ENCODE measurements around the gene B3GAT1.

Gene B3GAT1

GRCh38 chr11:134409552-134410429 is 2.3 kb downstream of the B3GAT1 start:
- no peak for DNase-seq (ENCODE audit: low read depth in 2 of 2)

DNA sequence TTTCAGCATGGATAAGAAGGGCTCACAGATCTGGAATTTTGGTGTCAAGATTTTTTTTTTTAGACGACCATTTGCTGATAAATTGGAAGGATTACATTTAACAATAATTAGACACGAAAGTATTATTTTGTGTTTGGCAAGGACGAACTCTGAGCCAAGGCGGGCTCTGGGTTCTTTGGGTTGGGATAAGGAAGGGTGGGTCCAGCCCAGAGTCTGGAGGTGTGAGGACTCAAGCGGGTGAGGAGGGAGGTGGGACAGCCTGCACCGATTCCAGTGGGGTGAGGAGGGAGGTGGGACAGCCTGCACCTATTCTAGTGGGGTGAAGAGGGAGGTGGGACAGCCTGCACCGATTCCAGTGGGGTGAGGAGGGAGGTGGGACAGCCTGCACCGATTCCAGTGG is 4.1 kb downstream of the B3GAT1 start:
- no peak for DNase-seq (ENCODE audit: low read depth in 2 of 2)

DNA sequence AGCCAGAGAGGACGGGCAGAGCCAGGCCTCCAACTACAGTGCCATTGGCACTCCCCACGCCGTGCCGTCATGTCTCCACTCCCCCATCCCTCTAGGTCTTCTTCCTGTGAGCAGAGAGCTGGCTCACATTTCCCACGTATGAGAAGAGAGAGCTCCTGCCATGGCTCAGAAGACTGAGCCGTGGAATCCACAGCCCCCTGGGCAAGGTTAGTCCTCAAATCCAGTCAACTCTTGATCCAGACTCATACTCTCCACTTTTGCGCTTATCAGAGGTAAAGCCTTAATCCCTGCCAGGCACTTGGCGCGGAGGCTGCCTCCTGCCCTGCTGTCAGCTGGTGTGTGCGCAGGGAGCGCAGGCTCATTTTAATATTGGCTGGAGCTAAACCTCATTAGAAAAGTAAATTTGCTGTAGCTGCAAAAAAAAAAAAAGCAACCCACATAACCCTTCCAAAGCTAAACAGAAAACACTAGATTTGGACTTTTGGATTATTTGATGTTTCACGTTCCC is 4.7 kb downstream of the B3GAT1 start:
- DNase-seq (ENCODE audit: low read depth in 2 of 2): no peak

DNA sequence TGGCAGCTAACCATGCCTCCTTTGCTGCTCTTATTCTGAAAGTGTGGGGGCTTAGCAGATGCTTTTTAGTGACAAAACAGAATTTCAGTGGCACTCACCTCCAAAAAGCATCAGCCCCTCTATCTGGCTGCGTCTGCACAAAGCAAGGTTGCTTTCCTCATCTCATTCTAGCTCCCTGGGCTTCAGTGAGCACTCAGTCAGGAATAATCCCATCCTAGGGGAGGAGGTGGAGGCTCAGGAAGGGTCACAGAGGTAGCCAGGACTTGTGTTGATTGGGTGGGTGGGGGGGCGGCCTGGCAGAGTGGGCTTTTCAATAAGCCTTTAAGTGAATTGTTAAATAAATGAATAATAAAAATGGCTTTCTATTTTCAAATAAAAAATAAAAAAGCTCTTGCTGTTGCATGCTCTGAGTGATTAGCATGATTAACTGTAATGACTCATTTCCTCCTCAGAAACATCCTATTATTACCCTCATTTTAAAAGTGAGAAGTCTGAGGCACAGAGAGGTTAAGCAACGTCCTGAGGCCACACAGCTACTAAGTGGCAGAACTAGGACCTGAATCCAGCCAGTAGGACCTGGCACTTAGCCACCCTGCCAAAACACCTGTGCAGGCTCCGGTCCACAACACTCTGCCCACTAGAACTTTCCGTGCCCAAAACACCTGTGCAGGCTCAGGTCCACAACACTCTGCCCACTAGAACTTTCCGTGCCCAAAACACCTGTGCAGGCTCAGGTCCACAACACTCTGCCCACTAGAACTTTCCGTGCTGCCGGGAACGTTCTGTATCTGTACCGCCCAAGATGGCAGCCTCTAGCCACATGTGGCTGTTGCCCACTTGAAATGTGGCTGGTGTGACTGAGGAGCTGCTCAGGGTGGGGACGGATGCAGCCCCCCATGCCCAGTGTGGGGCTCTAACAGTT is 5.5 kb downstream of the B3GAT1 start:
- DNase-seq (ENCODE audit: low read depth in 2 of 2): no peak

DNA sequence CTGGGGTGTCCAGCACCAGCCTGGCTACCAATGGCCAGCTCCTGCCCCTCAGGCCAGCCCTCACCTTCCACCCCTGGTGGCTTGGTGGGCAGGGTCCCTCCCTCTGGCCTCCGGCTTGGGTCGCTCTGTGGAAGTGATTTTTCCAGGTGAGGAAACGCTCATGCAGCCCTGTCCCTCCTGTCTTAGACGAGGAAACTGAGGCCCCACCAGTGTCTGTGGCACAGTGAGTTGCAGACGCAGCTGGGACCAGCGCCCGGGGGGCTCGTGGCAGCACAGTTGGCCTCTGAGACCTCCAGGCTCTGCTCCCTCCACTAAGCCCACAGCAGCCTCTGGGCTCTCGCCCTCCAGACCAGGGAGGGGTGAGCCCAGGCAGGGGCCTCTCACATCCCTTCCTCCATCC is 6.2 kb downstream of the B3GAT1 start:
- no peak for DNase-seq (ENCODE audit: low read depth in 2 of 2)

DNA sequence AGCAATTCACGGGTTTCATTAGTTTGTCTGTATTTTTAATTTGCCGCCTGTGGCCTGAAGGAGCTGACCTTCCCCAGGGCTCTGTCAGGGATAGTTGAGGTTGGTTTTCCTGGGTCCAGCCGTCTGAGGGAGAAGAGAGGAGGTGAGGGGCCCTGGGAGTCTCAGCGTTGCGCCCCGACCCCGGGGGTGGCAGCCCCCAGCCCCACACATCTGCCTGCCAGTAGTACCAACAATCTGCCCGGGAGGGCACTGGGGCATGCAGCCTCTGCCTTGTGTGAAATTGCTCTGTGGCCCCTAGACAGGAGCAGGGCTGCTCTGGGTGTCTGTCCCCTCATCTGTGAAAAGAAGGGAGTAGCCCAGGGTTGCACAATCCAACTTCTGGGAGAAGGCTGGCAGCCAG is 6.6 kb downstream of the B3GAT1 start:
- DNase-seq (ENCODE audit: low read depth in 2 of 2): no peak

GRCh38 chr11:134404575-134405341 is 7.3 kb downstream of the B3GAT1 start:
- DNase-seq (ENCODE audit: low read depth in 2 of 2): no peak

DNA sequence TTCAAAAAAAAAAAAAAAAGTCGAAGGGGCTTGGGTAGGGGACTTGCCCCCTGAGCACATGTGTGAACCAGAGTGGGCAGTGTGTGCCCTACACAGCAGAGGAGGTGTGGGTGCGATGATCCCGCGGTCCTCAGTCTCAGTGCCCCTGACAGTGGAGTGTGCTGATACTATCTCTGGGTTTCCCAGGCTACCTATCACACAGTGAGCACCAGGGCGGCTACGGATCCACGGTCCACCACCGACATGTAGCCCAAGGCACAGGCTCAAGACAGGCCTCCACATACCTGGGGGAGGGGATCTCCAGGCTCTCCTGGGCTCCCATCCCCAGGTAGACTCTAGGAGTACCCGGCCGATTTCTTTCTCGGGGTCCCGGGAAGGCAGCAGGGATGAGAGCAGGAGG is 9.1 kb downstream of the B3GAT1 start:
- no peak for DNase-seq (ENCODE audit: low read depth in 2 of 2)

GRCh38 chr11:134401825-134402809 is 9.9 kb downstream of the B3GAT1 start:
- DNase-seq (ENCODE audit: low read depth in 2 of 2): no peak

DNA sequence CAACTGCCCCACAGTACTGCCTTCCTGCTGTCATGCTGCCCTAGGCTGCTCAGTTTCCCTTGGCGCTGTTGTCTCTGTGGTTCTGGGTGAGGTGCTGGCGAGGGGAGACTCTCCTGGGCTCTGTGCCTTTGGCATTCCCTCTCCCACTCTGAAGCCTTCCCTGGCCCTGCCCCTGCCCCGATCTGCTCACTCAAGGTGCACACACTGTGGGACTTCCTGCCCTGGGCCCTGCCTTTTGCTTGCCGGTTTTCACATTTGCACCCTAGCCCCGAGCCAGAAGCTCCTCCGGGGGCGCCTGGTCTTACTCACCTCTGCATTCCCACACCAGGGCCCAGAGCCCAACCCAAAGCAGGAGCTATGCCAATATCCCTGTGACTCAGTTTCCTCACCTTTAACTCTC is 12.0 kb downstream of the B3GAT1 start:
- no peak for DNase-seq (ENCODE audit: low read depth in 2 of 2)

DNA sequence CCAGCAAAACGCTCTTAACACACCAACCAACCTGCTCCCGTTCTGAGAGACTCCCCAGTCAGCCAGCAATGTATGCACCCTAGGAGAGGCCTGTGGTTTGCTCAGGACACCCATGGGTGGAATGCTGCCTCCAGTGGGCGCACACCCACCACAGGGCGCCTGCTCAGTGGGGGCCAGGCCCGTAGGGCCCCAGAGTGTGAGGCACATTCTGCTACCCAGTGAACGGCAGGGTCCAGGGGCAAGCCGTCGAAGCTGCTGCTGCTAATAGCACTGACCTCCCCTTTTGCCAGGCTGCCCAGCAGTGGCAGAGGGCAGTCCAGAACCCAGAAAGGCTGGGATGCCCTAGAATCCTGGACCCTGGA is 12.8 kb downstream of the B3GAT1 start:
- no peak for DNase-seq (ENCODE audit: low read depth in 2 of 2)

DNA sequence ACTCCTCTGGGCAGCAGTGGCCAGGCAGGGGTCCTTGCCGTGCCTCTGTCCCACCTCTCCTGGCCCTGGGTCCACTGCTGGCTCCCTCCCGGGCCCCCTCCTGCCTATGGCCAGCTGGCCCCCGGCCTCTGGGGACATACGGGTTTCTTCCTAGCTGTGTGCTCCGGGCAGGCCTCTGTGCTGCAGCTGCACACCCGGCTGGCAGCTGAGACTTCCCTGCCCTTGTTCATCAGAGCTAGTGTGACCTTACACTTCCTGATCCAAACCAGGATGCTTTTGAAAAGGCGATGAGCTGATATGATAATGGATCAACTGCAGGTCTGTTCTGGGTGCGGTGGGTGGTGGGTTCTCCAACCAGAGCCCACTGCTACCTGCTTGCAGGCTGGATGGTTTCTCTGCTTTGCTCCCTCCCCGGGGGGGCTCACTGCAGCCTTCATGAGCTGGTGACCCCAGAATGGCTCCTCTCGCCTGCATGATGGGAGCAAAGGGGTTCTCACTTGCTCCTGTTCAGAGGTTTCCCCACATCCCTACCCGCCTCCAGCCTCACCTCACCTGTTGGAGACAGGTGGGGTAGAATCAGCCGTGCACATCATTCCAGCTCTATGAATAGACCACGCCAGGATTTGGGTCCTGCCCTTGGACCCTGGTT is 13.3 kb downstream of the B3GAT1 start:
- no peak for DNase-seq (ENCODE audit: low read depth in 2 of 2)

GRCh38 chr11:134398079-134398444 is 14.0 kb downstream of the B3GAT1 start:
- no peak for DNase-seq (ENCODE audit: low read depth in 2 of 2)

DNA sequence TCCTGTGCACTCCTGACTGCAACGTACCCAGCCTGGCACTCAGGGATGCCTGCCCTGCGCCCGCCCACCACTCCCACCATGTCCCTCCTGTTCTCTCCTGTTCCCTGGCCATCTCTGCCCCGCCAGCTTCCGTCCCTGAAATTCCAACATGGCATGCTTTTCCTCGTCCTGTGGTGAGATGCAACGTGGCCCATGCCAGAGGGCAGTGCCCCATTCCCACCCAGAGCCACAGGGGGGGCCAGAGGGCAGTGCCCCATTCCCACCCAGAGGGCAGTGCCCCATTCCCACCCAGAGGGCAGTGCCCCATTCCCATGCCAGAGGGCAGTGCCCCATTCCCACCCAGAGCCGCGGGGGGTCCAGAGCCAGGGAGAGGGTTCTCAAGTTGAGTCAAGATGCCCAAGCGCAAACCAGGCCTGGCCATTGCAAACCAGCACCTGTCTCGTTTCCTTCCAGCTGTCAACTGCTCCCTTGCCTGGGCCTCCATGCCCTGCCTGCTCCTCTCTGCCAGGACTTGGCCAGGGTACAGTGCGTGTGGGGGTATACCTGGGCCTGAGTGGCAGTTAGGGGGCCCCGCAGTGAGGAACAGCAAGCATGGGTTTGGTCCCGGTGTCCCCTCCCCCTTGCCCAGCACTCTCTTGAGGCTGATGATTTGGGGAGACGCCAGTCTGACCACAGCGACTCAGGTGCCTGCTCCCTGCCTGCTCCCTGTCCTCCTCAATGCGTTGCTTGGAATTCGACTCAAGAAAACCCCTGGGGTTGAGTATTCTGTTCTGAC is 14.6 kb downstream of the B3GAT1 start:
- DNase-seq (ENCODE audit: low read depth in 2 of 2): no peak

DNA sequence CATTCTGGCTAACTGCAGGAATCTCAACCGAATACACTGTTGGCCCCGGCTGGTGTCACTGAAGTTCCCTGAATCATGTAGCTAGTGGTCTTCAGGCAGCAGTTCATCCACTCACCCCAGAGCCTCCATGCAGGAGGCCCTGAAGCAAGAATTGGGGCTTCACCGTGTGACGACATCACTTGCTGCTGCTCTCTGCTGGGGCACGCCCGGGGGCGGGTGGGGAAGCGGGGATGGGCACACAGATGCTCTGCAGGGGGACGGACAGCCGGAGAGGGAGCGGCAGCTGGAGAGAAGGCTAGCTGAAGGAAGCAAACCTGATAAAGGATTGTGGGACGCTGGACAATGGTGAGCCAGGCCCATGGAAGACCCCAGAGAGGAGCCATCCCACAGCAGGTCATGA is 17.0 kb downstream of the B3GAT1 start:
- no peak for DNase-seq (ENCODE audit: low read depth in 2 of 2)

- no peak for DNase-seq (ENCODE audit: low read depth in 2 of 2)
These were observed 17.7 kb downstream of the B3GAT1 start for GRCh38 chr11:134394311-134394710.

DNA sequence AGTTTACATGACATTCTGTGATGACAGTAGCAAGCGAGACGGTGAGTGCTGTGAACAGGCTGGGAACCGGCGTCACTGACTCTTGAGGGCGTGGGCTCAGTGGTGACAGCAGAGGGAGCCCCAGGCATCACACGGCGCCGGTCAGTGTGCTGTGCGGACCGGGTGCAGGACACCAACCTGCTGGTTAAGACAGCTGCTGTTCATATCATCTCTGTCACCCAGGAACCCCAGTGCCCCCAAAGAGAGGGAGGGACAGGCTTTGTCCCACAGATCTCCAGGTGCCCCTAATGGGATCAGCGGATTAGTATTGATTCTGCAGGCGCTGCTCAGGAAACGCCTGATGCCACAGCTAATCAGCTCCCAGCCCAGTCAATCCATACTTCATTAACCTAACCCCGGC is 18.4 kb downstream of the B3GAT1 start:
- no peak for DNase-seq (ENCODE audit: low read depth in 2 of 2)

DNA sequence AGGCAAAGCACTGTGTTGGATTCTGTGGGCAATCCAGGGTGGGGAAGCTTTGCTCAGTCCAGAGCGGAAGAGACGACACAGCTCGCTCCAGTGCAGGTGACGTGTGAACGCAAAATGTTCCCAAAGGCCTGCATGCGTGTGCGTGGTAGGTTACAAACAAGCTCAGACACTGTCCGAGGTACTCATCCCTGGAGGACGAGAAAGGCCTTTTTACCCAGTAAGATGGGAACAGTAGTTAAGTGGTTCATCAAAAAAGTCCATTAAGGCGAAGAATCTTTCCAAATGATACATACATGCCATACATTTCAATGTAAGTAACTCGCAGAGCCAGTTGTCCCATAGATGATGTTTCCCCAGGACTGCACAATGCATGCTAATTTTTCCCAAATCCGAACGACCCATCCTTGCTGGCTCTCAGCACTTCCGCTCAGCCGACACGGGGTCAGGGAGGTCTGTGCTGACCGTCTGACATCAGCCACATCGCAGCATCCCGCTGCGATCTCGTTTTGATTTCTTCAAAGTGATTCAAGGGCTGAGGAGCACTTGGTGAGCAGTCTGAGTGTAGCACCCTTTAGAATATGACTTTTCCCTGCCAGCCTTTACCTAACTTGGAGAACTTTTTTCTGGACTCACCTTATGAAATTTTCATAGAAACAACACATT is 19.0 kb downstream of the B3GAT1 start:
- no peak for DNase-seq (ENCODE audit: low read depth in 2 of 2)

- no peak for DNase-seq (ENCODE audit: low read depth in 2 of 2)
These were observed 20.4 kb downstream of the B3GAT1 start for GRCh38 chr11:134391656-134392055.
